SU-DHL-6 (cell line): ENCODE measurements around the gene KCTD7.
"Not testable (repeated sequence)": the region's sequence is repeated elsewhere in the genome, so short reads cannot be mapped to it uniquely, and the experiment has no call there.

ENCODE experiments used
- H2AFZ ChIP-seq: fragments of 200-600 bp; sonication (generic); 2 replicates; pipeline ENCODE4 v1.6.1; 2014; ENCODE audit warnings: low read depth, mild to moderate bottlenecking, moderate library complexity, mixed read lengths, antibody characterized with exemption, low read length; ENCODE audit not compliant: severe bottlenecking
- H3F3A ChIP-seq: fragments of 200-600 bp; shearing (Covaris generic); 2 replicates; pipeline ENCODE4 v1.6.0; 2016; ENCODE audit warnings: antibody characterized with exemption, mild to moderate bottlenecking; ENCODE audit not compliant: insufficient read depth
- H3K27ac ChIP-seq: fragments of 200-600 bp; sonication (generic); 2 replicates; pipeline ENCODE4 v1.5.1; 2016; ENCODE audit warnings: low read depth, mild to moderate bottlenecking, low read length, moderate library complexity, mixed read lengths
- H3K27me3 ChIP-seq: fragments of 200-600 bp; sonication (generic), shearing (Covaris generic); 2 replicates; pipeline ENCODE4 v1.6.0; 2014; ENCODE audit warnings: mild to moderate bottlenecking, low read length
- H3K36me3 ChIP-seq: fragments of 200-600 bp; sonication (generic); 2 replicates; pipeline ENCODE4 v1.6.1; 2014; ENCODE audit warnings: mild to moderate bottlenecking, low read length, mixed read lengths
- H3K4me2 ChIP-seq: fragments of 300-600, 200-600 bp; shearing (Covaris generic), sonication (generic); 2 replicates; pipeline ENCODE4 v1.6.0; 2014; ENCODE audit warnings: low read length, low read depth, mild to moderate bottlenecking; ENCODE audit not compliant: poor library complexity, severe bottlenecking
- H3K4me3 ChIP-seq: fragments of 200-600 bp; sonication (generic); 2 replicates; pipeline ENCODE4 v1.5.1; 2014; ENCODE audit warnings: antibody characterized with exemption, low read length, mild to moderate bottlenecking, mixed read lengths; ENCODE audit not compliant: insufficient read depth, poor library complexity, severe bottlenecking
- H3K79me2 ChIP-seq: fragments of 200-600 bp; sonication (generic); 2 replicates; pipeline ENCODE4 v1.6.1; 2014; ENCODE audit warnings: mild to moderate bottlenecking, low read length, moderate library complexity; ENCODE audit not compliant: insufficient read depth
- H3K9ac ChIP-seq: fragments of 200-600 bp; sonication (generic); 2 replicates; pipeline ENCODE4 v1.7.0; 2014; ENCODE audit warnings: mild to moderate bottlenecking, low read length
- H3K9me2 ChIP-seq: fragments of 200-600 bp; sonication (generic); replicated peaks from 2 replicates; pipeline ENCODE4 v1.6.1; 2014; ENCODE audit warnings: low read length; ENCODE audit not compliant: insufficient read depth
- H3K9me3 ChIP-seq: fragments of 200-600 bp; sonication (generic); 2 replicates; pipeline ENCODE4 v1.6.1; 2014; ENCODE audit warnings: low read length, mixed read lengths; ENCODE audit not compliant: insufficient read depth
- H4K20me1 ChIP-seq: fragments of 200-600 bp; sonication (generic); 2 replicates; pipeline ENCODE4 v1.6.1; 2014; ENCODE audit warnings: low read depth, mild to moderate bottlenecking, antibody characterized with exemption, low read length, moderate library complexity, mixed read lengths
- CTCF ChIP-seq: fragments of 200-600 bp; sonication (generic); IDR thresholded peaks from one replicate; pipeline ENCODE4 v1.5.1; 2017; ENCODE audit warnings: antibody characterized with exemption, mild to moderate bottlenecking, low read length, moderate library complexity; ENCODE audit not compliant: insufficient read depth, poor library complexity, severe bottlenecking
- EZH2phosphoT487 ChIP-seq: fragments of 200-600 bp; sonication (generic), shearing (Covaris generic); conservative IDR thresholded peaks from 2 replicates; pipeline ENCODE4 v1.6.1; 2018; ENCODE audit warnings: mild to moderate bottlenecking, antibody characterized with exemption, low read length, moderate library complexity, mixed read lengths

Gene KCTD7

GRCh38 chr7:66615699-66616098 lies 13.0 kb upstream of the KCTD7 start:
- no peaks in the 10 kb centered on the region for H3K27me3 ChIP-seq
- H2AFZ ChIP-seq, result no peak overlapping the region
- no peak overlapping the region for H3K4me2 ChIP-seq
- H4K20me1 ChIP-seq, result no peaks in the 10 kb centered on the region
- H3K79me2 ChIP-seq, result no peaks in the 10 kb centered on the region
- H3K27ac ChIP-seq, result no peak overlapping the region
- no peak overlapping the region for H3K4me3 ChIP-seq
- H3K9me2 ChIP-seq, result no peaks in the 10 kb centered on the region
- no peak for TF ChIP-seq CTCF
- TF ChIP-seq EZH2phosphoT487, result no peak
- no peaks in the 10 kb centered on the region for H3K36me3 ChIP-seq
- no peak overlapping the region for H3K9ac ChIP-seq
- no peaks in the 10 kb centered on the region for H3K9me3 ChIP-seq
- H3F3A ChIP-seq, result no peaks in the 10 kb centered on the region

- TF ChIP-seq EZH2phosphoT487 (no peak), CTCF (no peak)
- H3K27ac ChIP-seq, result no peak overlapping the region
- no peaks in the 10 kb centered on the region for H3K79me2 ChIP-seq
- H3K9ac ChIP-seq, result no peak overlapping the region
- H3K4me3 ChIP-seq, result no peak overlapping the region
- H2AFZ ChIP-seq, result no peak overlapping the region
- H3K9me3 ChIP-seq, result no peaks in the 10 kb centered on the region
- no peak overlapping the region for H3K4me2 ChIP-seq
- no peaks in the 10 kb centered on the region for H4K20me1 ChIP-seq
- no peaks in the 10 kb centered on the region for H3F3A ChIP-seq
- no peaks in the 10 kb centered on the region for H3K27me3 ChIP-seq
- no peaks in the 10 kb centered on the region for H3K36me3 ChIP-seq
- no peaks in the 10 kb centered on the region for H3K9me2 ChIP-seq
Measured at GRCh38 chr7:66617295-66617694, 11.4 kb upstream of the KCTD7 start.

GRCh38 chr7:66619341-66619948 lies 9.2 kb upstream of the KCTD7 start:
- H3K27ac ChIP-seq, result not testable (repeated sequence)

GRCh38 chr7:66626331-66626934 lies 2.2 kb upstream of the KCTD7 start:
- H3K9me2 ChIP-seq, result no peaks in the 10 kb centered on the region
- no peak for TF ChIP-seq EZH2phosphoT487
- TF ChIP-seq CTCF, result no peak
- no peak overlapping the region for H3K27ac ChIP-seq
- H3K4me2 ChIP-seq, result no peak overlapping the region
- H3K27me3 ChIP-seq, result no peaks in the 10 kb centered on the region
- H3K4me3 ChIP-seq, result no peak overlapping the region
- H3K9ac ChIP-seq, result no peak overlapping the region
- H4K20me1 ChIP-seq, result no peaks in the 10 kb centered on the region
- H2AFZ ChIP-seq, result no peak overlapping the region
- H3K9me3 ChIP-seq, result no peaks in the 10 kb centered on the region
- peaks cover 31% of the 10 kb centered on the region for H3F3A ChIP-seq
- H3K79me2 ChIP-seq, result peaks cover 18% of the 10 kb centered on the region
- no peaks in the 10 kb centered on the region for H3K36me3 ChIP-seq

More at GRCh38 chr7:66619341-66619948, 9.2 kb upstream of the KCTD7 start:
- H3K4me3 ChIP-seq, H3K36me3 ChIP-seq, H3K9me2 ChIP-seq, H2AFZ ChIP-seq, H3K27me3 ChIP-seq, H4K20me1 ChIP-seq, H3K79me2 ChIP-seq, H3F3A ChIP-seq, H3K4me2 ChIP-seq, H3K9ac ChIP-seq, H3K9me3 ChIP-seq: not testable (repeated sequence)
